Endodermal cell (in vitro differentiated cells): Measurements from ENCODE around the gene SH3BP1. TPM values are rescaled to one million over a fixed set of nuclear protein-coding genes. Genes with fewer than 3 reads are reported as not detected.
"Not testable (repeated sequence)": the region's sequence is repeated elsewhere in the genome, so short reads cannot be mapped to it uniquely, and the experiment has no call there.

ENCODE experiments used
- DNase-seq: peaks from one replicate; pipeline ENCODE4 v3.0.0-alpha.2; 2017
- H3K27ac ChIP-seq: 2 replicates; pipeline ENCODE4 v1.5.1; 2013; ENCODE audit warnings: mild to moderate bottlenecking, low read depth, low read length, moderate library complexity
- H3K27me3 ChIP-seq: 2 replicates; pipeline ENCODE4 v1.6.1; 2013; ENCODE audit warnings: mild to moderate bottlenecking, low read length, moderate library complexity; ENCODE audit not compliant: insufficient read depth, control insufficient read depth, poor library complexity, severe bottlenecking
- H3K36me3 ChIP-seq: 2 replicates; pipeline ENCODE4 v1.7.0; 2013; ENCODE audit warnings: mild to moderate bottlenecking, low read length, moderate library complexity; ENCODE audit not compliant: control insufficient read depth, insufficient read depth
- H3K4me1 ChIP-seq: one replicate; pipeline ENCODE4 v1.7.0; 2013; ENCODE audit warnings: low read length; ENCODE audit not compliant: control insufficient read depth, insufficient read depth
- H3K4me3 ChIP-seq: 2 replicates; pipeline ENCODE4 v1.5.1; 2013; ENCODE audit warnings: mild to moderate bottlenecking, low read length, moderate library complexity
- H3K9ac ChIP-seq: 2 replicates; pipeline ENCODE4 v1.6.1; 2013; ENCODE audit warnings: mild to moderate bottlenecking, low read length, moderate library complexity; ENCODE audit not compliant: poor library complexity, severe bottlenecking; ENCODE audit errors: extremely low read depth
- H3K9me3 ChIP-seq: 2 replicates; pipeline ENCODE4 v1.6.1; 2013; ENCODE audit warnings: mild to moderate bottlenecking, low read length, moderate library complexity; ENCODE audit not compliant: control insufficient read depth
- H3K27ac Mint-ChIP-seq: 2 replicates; pipeline ENCODE4 v1.8.0; 2020; ENCODE audit warnings: mixed read lengths
- H3K27me3 Mint-ChIP-seq: 2 replicates; pipeline ENCODE4 v1.8.0; 2021; ENCODE audit warnings: mild to moderate bottlenecking, mixed read lengths; ENCODE audit not compliant: insufficient read depth
- H3K36me3 Mint-ChIP-seq: 2 replicates; pipeline ENCODE4 v1.8.0; 2020; ENCODE audit warnings: low read depth, mixed read lengths
- H3K4me1 Mint-ChIP-seq: 2 replicates; pipeline ENCODE4 v1.8.0; 2020; ENCODE audit warnings: mixed read lengths
- H3K4me3 Mint-ChIP-seq: 2 replicates; pipeline ENCODE4 v1.8.0; 2020; ENCODE audit warnings: mild to moderate bottlenecking, moderate library complexity, mixed read lengths
- H3K9me3 Mint-ChIP-seq: 2 replicates; pipeline ENCODE4 v1.8.0; 2020; ENCODE audit warnings: mild to moderate bottlenecking, mixed read lengths
- CTCF ChIP-seq: fragments of 200-600 bp; sonication (generic); conservative IDR thresholded peaks from 2 replicates; pipeline ENCODE4 v1.5.0; 2021; ENCODE audit warnings: antibody characterized with exemption, mild to moderate bottlenecking
- WGBS, 2 experiments: methylation state at CpG; one replicate each; pipeline versions ENCODE4 v1.1.5 to v1.1.7; 2013; ENCODE audit warnings: missing lambda C conversion rate in 2 of 2, mixed read lengths in 1 of 2; ENCODE audit not compliant: insufficient coverage in 1 of 2, insufficient read length in 1 of 2; 5-methylcytosine and 5-hydroxymethylcytosine counted together
- total RNA-seq, 2 donors: library from RNA; stranded (reverse); fragmentation: NEBNext Ultra II Directional in 1 of 2; extraction: Animal tissue kit (Norgen Biotek cat#: 25700) in 1 of 2; gene quantifications; 2 replicates in 1 of 2; 3 replicates in 1 of 2; pipeline ENCODE4 v1.2.1, GENCODE V29; 2021

Gene SH3BP1
- total RNA-seq, 2 donors from 2014 or later, result 37.7 to 38.6 TPM

GRCh38 chr22:37690407-37690806, 50.9 kb downstream of the SH3BP1 start:
- no peaks in the 10 kb centered on the region for H3K27me3 Mint-ChIP-seq
- 93 to 94% methylated on average over 3 to 7 of the region's 7 CpGs for WGBS, 2 experiments
- Histone ChIP-seq H3K4me3 (no peak overlapping the region), H3K27ac (no peak overlapping the region), H3K9me3 (no peaks in the 10 kb centered on the region), H3K4me1 (no peaks in the 10 kb centered on the region), H3K36me3 (peaks cover 20% of the 10 kb centered on the region), H3K27me3 (no peaks in the 10 kb centered on the region), H3K9ac (no peak overlapping the region)
- H3K4me1 Mint-ChIP-seq, result peaks cover 5% of the 10 kb centered on the region
- H3K36me3 Mint-ChIP-seq, result peaks cover 40% of the 10 kb centered on the region
- TF ChIP-seq CTCF, result no peak
- DNase-seq, result no peak
- no peak overlapping the region for H3K27ac Mint-ChIP-seq
- H3K9me3 Mint-ChIP-seq, result no peaks in the 10 kb centered on the region
- no peak overlapping the region for H3K4me3 Mint-ChIP-seq

- Histone ChIP-seq H3K27me3 (no peaks in the 10 kb centered on the region), H3K36me3 (peaks cover 20% of the 10 kb centered on the region), H3K4me3 (no peak overlapping the region), H3K9me3 (no peaks in the 10 kb centered on the region), H3K9ac (no peak overlapping the region), H3K27ac (no peak overlapping the region), H3K4me1 (no peaks in the 10 kb centered on the region)
- H3K9me3 Mint-ChIP-seq, result no peaks in the 10 kb centered on the region
- H3K4me1 Mint-ChIP-seq, result peaks cover 6% of the 10 kb centered on the region
- H3K27me3 Mint-ChIP-seq, result no peaks in the 10 kb centered on the region
- TF ChIP-seq CTCF, result no peak
- WGBS, 2 experiments, result 95 to 96% methylated on average over 4 to 18 of the region's 18 CpGs
- no peak for DNase-seq
- no peak overlapping the region for H3K4me3 Mint-ChIP-seq
- H3K36me3 Mint-ChIP-seq, result peaks cover 41% of the 10 kb centered on the region
- H3K27ac Mint-ChIP-seq, result no peak overlapping the region
Observed at GRCh38 chr22:37690901-37691504, 51.5 kb downstream of the SH3BP1 start.

- Histone ChIP-seq H3K9ac (no peak overlapping the region), H3K4me3 (no peak overlapping the region), H3K27ac (no peak overlapping the region), H3K36me3 (peaks cover 20% of the 10 kb centered on the region), H3K9me3 (no peaks in the 10 kb centered on the region), H3K4me1 (no peaks in the 10 kb centered on the region), H3K27me3 (no peaks in the 10 kb centered on the region)
- H3K4me1 Mint-ChIP-seq, result peaks cover 6% of the 10 kb centered on the region
- no peak overlapping the region for H3K4me3 Mint-ChIP-seq
- no peaks in the 10 kb centered on the region for H3K9me3 Mint-ChIP-seq
- peaks cover 40% of the 10 kb centered on the region for H3K36me3 Mint-ChIP-seq
- 95 to 96% methylated on average over 10 to 15 of the region's 15 CpGs for WGBS, 2 experiments
- H3K27me3 Mint-ChIP-seq, result no peaks in the 10 kb centered on the region
- no peak for DNase-seq
- H3K27ac Mint-ChIP-seq, result no peak overlapping the region
- TF ChIP-seq CTCF, result no peak
Observed at GRCh38 chr22:37692627-37693285, 53.3 kb downstream of the SH3BP1 start.

DNA sequence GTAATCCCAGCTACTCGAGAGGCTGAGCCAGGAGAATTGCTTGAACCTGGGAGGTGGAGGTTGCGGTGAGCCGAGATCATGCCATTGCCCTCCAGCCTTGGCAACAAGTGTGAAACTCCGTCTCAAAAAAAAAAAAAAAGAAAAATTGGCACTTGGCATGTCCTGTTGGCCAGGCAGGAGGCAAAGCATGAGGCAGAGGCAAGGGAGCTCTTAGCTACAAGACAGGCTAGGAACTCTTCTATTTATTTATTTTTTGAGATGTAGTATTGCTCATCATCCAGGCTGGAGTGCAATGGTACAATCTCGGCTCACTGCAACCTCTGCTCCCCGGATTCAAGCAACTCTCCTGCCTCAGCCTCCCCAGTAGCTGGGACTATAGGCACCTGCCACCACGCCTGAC, 54.7 kb downstream of the SH3BP1 start:
- peaks cover 15% of the 10 kb centered on the region for H3K36me3 ChIP-seq
- not testable (repeated sequence) for H3K27ac Mint-ChIP-seq, H3K9me3 ChIP-seq, DNase-seq, H3K4me3 Mint-ChIP-seq, H3K27ac ChIP-seq, H3K4me1 Mint-ChIP-seq, H3K27me3 Mint-ChIP-seq, H3K4me1 ChIP-seq, H3K9ac ChIP-seq, H3K27me3 ChIP-seq, H3K9me3 Mint-ChIP-seq, H3K4me3 ChIP-seq
- peaks cover 34% of the 10 kb centered on the region for H3K36me3 Mint-ChIP-seq
- WGBS, 2 experiments, result 93 to 98% methylated on average over 6 to 7 of the region's 7 CpGs

DNA sequence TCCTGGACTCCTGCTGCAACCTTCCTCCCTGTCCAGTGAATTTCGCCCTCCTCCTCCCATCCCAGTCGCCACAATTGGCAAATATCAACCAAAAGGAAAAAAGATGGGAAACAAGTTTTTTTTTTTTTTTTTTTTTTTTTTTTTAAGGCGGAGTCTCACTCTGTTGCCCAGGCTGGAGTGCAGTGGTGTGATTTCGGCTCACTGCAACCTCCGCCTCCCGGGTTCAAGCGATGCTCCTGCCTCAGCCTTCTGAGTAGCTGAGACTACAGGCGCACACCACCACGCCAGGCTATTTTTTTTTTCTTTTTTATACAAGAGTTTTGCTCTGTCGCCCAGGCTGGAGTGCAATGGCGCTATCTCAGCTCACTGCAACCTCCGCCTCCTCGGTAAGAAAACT, 56.8 kb downstream of the SH3BP1 start:
- H3K4me1 ChIP-seq, H3K9me3 Mint-ChIP-seq, H3K9ac ChIP-seq, H3K27me3 ChIP-seq, H3K27me3 Mint-ChIP-seq, DNase-seq, H3K4me1 Mint-ChIP-seq, H3K9me3 ChIP-seq: not testable (repeated sequence)
- H3K36me3 Mint-ChIP-seq, result peaks cover 35% of the 10 kb centered on the region
- peak overlapping the region; percentile 69 for H3K27ac Mint-ChIP-seq
- H3K36me3 ChIP-seq, result peaks cover 25% of the 10 kb centered on the region
- peak overlapping the region; percentile 39 for H3K4me3 ChIP-seq
- peak overlapping the region; percentile 85 for H3K4me3 Mint-ChIP-seq
- H3K27ac ChIP-seq, result peak overlapping the region; percentile 19
- WGBS, 2 experiments, result 47 to 50% methylated on average over 10 to 12 of the region's 13 CpGs
